H9 (cell line): ENCODE data around the gene XXYLT1. TPM values are rescaled to one million over a fixed set of nuclear protein-coding genes. Genes with fewer than 3 reads are reported as not detected.
A peak's percentile ranks its signal among the peaks of the same experiment; 100 is the strongest.

Experiments
- DNase-seq: peaks from one replicate; pipeline ENCODE4 v3.0.0-alpha.2; 2017
- H2AFZ ChIP-seq: one replicate; pipeline ENCODE4 v1.6.1; 2013; ENCODE audit warnings: mild to moderate bottlenecking, low read length, control low read depth, moderate library complexity
- H2AK5ac ChIP-seq: 2 replicates; pipeline ENCODE4 v1.6.1; 2013; ENCODE audit warnings: low read length, control low read depth, mixed read lengths; ENCODE audit not compliant: insufficient read length
- H2BK120ac ChIP-seq: one replicate; pipeline ENCODE4 v1.6.1; 2013; ENCODE audit warnings: low read depth, mild to moderate bottlenecking, low read length, control low read depth, inconsistent platforms; ENCODE audit not compliant: poor library complexity, severe bottlenecking
- H2BK12ac ChIP-seq: 2 replicates; pipeline ENCODE4 v1.6.1; 2013; ENCODE audit warnings: low read length, control low read depth, mixed read lengths, low read depth; ENCODE audit not compliant: insufficient read length
- H2BK15ac ChIP-seq: 2 replicates; pipeline ENCODE4 v1.6.1; 2013; ENCODE audit warnings: low read depth, low read length, control low read depth
- H2BK20ac ChIP-seq: one replicate; pipeline ENCODE4 v1.6.1; 2013; ENCODE audit warnings: low read depth, mild to moderate bottlenecking, low read length, control low read depth, inconsistent platforms; ENCODE audit not compliant: poor library complexity, severe bottlenecking
- H2BK5ac ChIP-seq: 2 replicates; pipeline ENCODE4 v1.6.1; 2013; ENCODE audit warnings: low read length, control low read depth, mixed read lengths; ENCODE audit not compliant: insufficient read length
- H3K14ac ChIP-seq: 2 replicates; pipeline ENCODE4 v1.6.1; 2013; ENCODE audit warnings: low read length, control low read depth; ENCODE audit not compliant: insufficient read depth
- H3K18ac ChIP-seq: 2 replicates; pipeline ENCODE4 v1.6.1; 2013; ENCODE audit warnings: low read depth, mild to moderate bottlenecking, mixed read lengths, low read length, control low read depth; ENCODE audit not compliant: insufficient read length
- H3K23ac ChIP-seq: 2 replicates; pipeline ENCODE4 v1.6.1; 2013; ENCODE audit warnings: low read length, control low read depth, mixed read lengths, low read depth; ENCODE audit not compliant: insufficient read length
- H3K23me2 ChIP-seq: 2 replicates; pipeline ENCODE4 v1.6.1; 2013; ENCODE audit warnings: low read depth, mild to moderate bottlenecking, mixed read lengths, low read length, control low read depth; ENCODE audit not compliant: insufficient read length, poor library complexity, severe bottlenecking
- H3K27ac ChIP-seq: 2 replicates; pipeline ENCODE4 v1.5.1; 2013; ENCODE audit warnings: low read length, control low read depth, mixed read lengths, low read depth; ENCODE audit not compliant: insufficient read length
- H3K27me3 ChIP-seq: 2 replicates; pipeline ENCODE4 v1.6.1; 2013; ENCODE audit warnings: low read length, control low read depth, inconsistent platforms; ENCODE audit not compliant: insufficient read depth
- H3K4ac ChIP-seq: 2 replicates; pipeline ENCODE4 v1.6.1; 2013; ENCODE audit warnings: low read depth, mild to moderate bottlenecking, control low read depth, inconsistent platforms, low read length, moderate library complexity
- H3K4me1 ChIP-seq: 2 replicates; pipeline ENCODE4 v1.6.1; 2013; ENCODE audit warnings: low read length, control low read depth, inconsistent platforms; ENCODE audit not compliant: insufficient read depth
- H3K4me2 ChIP-seq: 2 replicates; pipeline ENCODE4 v1.6.1; 2013; ENCODE audit warnings: low read length, control low read depth, mixed read lengths; ENCODE audit not compliant: insufficient read length, insufficient read depth
- H3K56ac ChIP-seq: 2 replicates; pipeline ENCODE4 v1.6.1; 2013; ENCODE audit warnings: low read depth, mild to moderate bottlenecking, mixed read lengths, low read length, control low read depth; ENCODE audit not compliant: insufficient read length
- H3K79me1 ChIP-seq: 2 replicates; pipeline ENCODE4 v1.6.1; 2013; ENCODE audit warnings: low read depth, mild to moderate bottlenecking, moderate library complexity, low read length, control low read depth, inconsistent platforms; ENCODE audit not compliant: insufficient read depth, poor library complexity, severe bottlenecking
- H3K79me2 ChIP-seq: 2 replicates; pipeline ENCODE4 v1.6.1; 2013; ENCODE audit warnings: low read length, control low read depth, inconsistent platforms; ENCODE audit not compliant: insufficient read depth
- H3K9ac ChIP-seq: 2 replicates; pipeline ENCODE4 v1.6.1; 2013; ENCODE audit warnings: low read length, control low read depth, mixed read lengths; ENCODE audit not compliant: insufficient read length; ENCODE audit errors: extremely low read depth
- H3K9me3 ChIP-seq: one replicate; pipeline ENCODE4 v1.6.1; 2013; ENCODE audit warnings: low read depth, low read length, inconsistent platforms; ENCODE audit not compliant: control insufficient read depth
- H3T11ph ChIP-seq: one replicate; pipeline ENCODE4 v1.6.1; 2013; ENCODE audit warnings: mild to moderate bottlenecking, low read length, control low read depth, inconsistent platforms
- H4K20me1 ChIP-seq: one replicate; pipeline ENCODE4 v1.6.1; 2013; ENCODE audit not compliant: control insufficient read depth, insufficient read length, insufficient read depth
- H4K5ac ChIP-seq: 2 replicates; pipeline ENCODE4 v1.6.1; 2013; ENCODE audit warnings: low read depth, mild to moderate bottlenecking, mixed read lengths, low read length, control low read depth; ENCODE audit not compliant: insufficient read length
- H4K8ac ChIP-seq: replicated peaks from 2 replicates; pipeline ENCODE4 v1.6.1; 2013; ENCODE audit warnings: low read length, control low read depth, mixed read lengths, low read depth; ENCODE audit not compliant: insufficient read length
- H4K91ac ChIP-seq: 2 replicates; pipeline ENCODE4 v1.6.1; 2013; ENCODE audit warnings: low read depth, mild to moderate bottlenecking, moderate library complexity, mixed read lengths, low read length, control low read depth; ENCODE audit not compliant: insufficient read length
- H3K27ac Mint-ChIP-seq, 3 experiments: 2 replicates in 2 of 3; 3 replicates in 1 of 3; pipeline ENCODE4 v1.8.0; 2020 to 2021; ENCODE audit warnings: mixed read lengths in 3 of 3, mild to moderate bottlenecking in 1 of 3, moderate library complexity in 1 of 3
- H3K27me3 Mint-ChIP-seq: 2 replicates; pipeline ENCODE4 v1.8.0; 2021; ENCODE audit warnings: low read depth, mild to moderate bottlenecking, moderate library complexity, mixed read lengths
- H3K36me3 Mint-ChIP-seq, 3 experiments: 2 replicates in 2 of 3; 3 replicates in 1 of 3; pipeline ENCODE4 v1.8.0; 2020 to 2021; ENCODE audit warnings: low read depth in 3 of 3, mixed read lengths in 3 of 3; ENCODE audit not compliant: insufficient read depth in 1 of 3
- H3K4me1 Mint-ChIP-seq, 2 experiments: 2 replicates each; pipeline ENCODE4 v1.8.0; 2020; ENCODE audit warnings: mixed read lengths in 2 of 2
- H3K4me3 Mint-ChIP-seq, 2 experiments: 2 replicates in 1 of 2; 3 replicates in 1 of 2; pipeline ENCODE4 v1.8.0; 2020 to 2021; ENCODE audit warnings: mild to moderate bottlenecking in 2 of 2, mixed read lengths in 2 of 2, moderate library complexity in 1 of 2
- H3K9me3 Mint-ChIP-seq, 2 experiments: 2 replicates in 1 of 2; 3 replicates in 1 of 2; pipeline ENCODE4 v1.8.0; 2020; ENCODE audit warnings: mild to moderate bottlenecking in 2 of 2, mixed read lengths in 2 of 2, moderate library complexity in 1 of 2
- WGBS: extraction: QIAGEN DNeasy Blood & Tissue Kit; methylation state at CpG from one replicate; pipeline ENCODE4 v1.1.7; 2013; ENCODE audit warnings: missing lambda C conversion rate, low lambda C conversion rate, mixed read lengths; ENCODE audit not compliant: insufficient read length; ENCODE audit errors: extremely low coverage; 5-methylcytosine and 5-hydroxymethylcytosine counted together
- total RNA-seq: library from RNA; stranded (reverse); gene quantifications from 2 replicates; pipeline ENCODE4 v1.2.1, GENCODE V29; 2021
- TF ChIP-seq, protein P1 (sequence below): fragments of 200-600 bp; sonication (generic); conservative IDR thresholded peaks from 3 replicates; pipeline ENCODE4 v1.8.0; 2021; ENCODE audit warnings: antibody characterized with exemption, mild to moderate bottlenecking

The XXYLT1 gene
- total RNA-seq, 1 experiment from 2014 or later, result 22.7 TPM

DNA sequence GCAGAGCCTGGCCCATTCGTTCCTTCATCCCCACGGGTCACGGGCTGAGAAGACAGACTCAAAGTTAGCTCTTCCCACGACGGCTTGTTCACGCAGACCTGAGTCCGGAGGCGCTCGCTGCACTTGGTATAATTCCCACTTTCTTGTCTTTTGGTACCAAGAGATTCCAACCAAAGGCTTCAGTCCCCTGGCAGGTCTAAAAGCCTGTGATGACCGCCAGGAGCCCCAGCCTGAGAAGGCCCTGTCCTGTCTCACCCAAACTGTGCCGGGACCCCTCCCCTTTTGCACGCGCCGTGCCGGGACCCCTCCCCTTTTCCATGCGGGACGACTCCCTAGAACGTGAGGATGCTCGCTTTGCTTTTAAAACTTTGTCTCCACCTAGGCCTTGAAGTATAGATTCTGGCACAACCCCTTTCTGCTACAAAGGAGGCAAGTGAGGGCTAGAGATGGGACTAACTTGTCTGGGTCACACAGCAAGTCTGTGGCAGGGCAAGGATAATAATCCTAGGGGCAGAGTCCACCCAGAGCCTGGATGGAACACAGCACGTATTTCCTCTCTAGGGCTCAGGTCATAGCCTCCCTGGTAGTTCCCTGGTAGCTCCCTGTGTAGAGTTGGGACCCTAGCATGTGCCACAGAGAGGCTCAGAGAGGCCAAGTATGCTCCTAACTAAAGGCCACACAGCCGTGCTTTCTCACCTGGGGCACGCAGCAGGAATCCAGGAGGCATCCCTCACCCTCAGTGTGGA, 211.3 kb downstream of the XXYLT1 start:
- Histone ChIP-seq H3K23ac (no peak overlapping the region), H2BK120ac (no peak overlapping the region), H2AFZ (no peak overlapping the region), H3K27me3 (no peaks in the 10 kb centered on the region), H3K18ac (no peak overlapping the region), H3K79me1 (no peaks in the 10 kb centered on the region), H2BK20ac (no peak overlapping the region), H4K91ac (no peak overlapping the region), H2BK5ac (no peak overlapping the region), H3K23me2 (peaks cover 3% of the 10 kb centered on the region), H3T11ph (no peak overlapping the region), H2BK12ac (no peak overlapping the region), H3K9ac (no peak overlapping the region), H3K27ac (no peak overlapping the region), H2BK15ac (no peak overlapping the region), H3K56ac (no peak overlapping the region), H4K5ac (no peak overlapping the region), H4K20me1 (no peaks in the 10 kb centered on the region), H3K4me2 (no peak overlapping the region), H2AK5ac (no peak overlapping the region), H3K79me2 (no peaks in the 10 kb centered on the region), H3K4ac (no peak overlapping the region), H3K14ac (no peak overlapping the region), H3K4me1 (no peaks in the 10 kb centered on the region), H3K9me3 (no peaks in the 10 kb centered on the region), H4K8ac (no peak overlapping the region)
- peak overlapping the region in 1 of 3 experiments; percentile 80; a peak in 1 of 7 replicates for H3K27ac Mint-ChIP-seq
- WGBS, result no CpG with 5 or more reads among the region's 22 CpGs
- peaks cover 0 to 1% (median 0%) of the 10 kb centered on the region in 3 experiments; a peak in 3 of 7 replicates for H3K36me3 Mint-ChIP-seq
- TF ChIP-seq, protein P1, sequence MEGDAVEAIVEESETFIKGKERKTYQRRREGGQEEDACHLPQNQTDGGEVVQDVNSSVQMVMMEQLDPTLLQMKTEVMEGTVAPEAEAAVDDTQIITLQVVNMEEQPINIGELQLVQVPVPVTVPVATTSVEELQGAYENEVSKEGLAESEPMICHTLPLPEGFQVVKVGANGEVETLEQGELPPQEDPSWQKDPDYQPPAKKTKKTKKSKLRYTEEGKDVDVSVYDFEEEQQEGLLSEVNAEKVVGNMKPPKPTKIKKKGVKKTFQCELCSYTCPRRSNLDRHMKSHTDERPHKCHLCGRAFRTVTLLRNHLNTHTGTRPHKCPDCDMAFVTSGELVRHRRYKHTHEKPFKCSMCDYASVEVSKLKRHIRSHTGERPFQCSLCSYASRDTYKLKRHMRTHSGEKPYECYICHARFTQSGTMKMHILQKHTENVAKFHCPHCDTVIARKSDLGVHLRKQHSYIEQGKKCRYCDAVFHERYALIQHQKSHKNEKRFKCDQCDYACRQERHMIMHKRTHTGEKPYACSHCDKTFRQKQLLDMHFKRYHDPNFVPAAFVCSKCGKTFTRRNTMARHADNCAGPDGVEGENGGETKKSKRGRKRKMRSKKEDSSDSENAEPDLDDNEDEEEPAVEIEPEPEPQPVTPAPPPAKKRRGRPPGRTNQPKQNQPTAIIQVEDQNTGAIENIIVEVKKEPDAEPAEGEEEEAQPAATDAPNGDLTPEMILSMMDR, result no peak
- no peak overlapping the region for H3K4me3 Mint-ChIP-seq
- DNase-seq, result no peak
- H3K9me3 Mint-ChIP-seq, result no peaks in the 10 kb centered on the region
- H3K4me1 Mint-ChIP-seq, result peaks cover 7 to 31% of the 10 kb centered on the region in 2 experiments
- H3K27me3 Mint-ChIP-seq, result no peaks in the 10 kb centered on the region; the same call in none of the 2 replicates
